ENCODE results near the gene MYL7. TPM values are rescaled to one million over a fixed set of nuclear protein-coding genes. Genes with fewer than 3 reads are reported as not detected.
"Not testable (repeated sequence)": the region's sequence is repeated elsewhere in the genome, so short reads cannot be mapped to it uniquely, and the experiment has no call there.

The MYL7 gene
- total RNA-seq, 1 experiment from 2014 or later, result 1.4 TPM

DNA sequence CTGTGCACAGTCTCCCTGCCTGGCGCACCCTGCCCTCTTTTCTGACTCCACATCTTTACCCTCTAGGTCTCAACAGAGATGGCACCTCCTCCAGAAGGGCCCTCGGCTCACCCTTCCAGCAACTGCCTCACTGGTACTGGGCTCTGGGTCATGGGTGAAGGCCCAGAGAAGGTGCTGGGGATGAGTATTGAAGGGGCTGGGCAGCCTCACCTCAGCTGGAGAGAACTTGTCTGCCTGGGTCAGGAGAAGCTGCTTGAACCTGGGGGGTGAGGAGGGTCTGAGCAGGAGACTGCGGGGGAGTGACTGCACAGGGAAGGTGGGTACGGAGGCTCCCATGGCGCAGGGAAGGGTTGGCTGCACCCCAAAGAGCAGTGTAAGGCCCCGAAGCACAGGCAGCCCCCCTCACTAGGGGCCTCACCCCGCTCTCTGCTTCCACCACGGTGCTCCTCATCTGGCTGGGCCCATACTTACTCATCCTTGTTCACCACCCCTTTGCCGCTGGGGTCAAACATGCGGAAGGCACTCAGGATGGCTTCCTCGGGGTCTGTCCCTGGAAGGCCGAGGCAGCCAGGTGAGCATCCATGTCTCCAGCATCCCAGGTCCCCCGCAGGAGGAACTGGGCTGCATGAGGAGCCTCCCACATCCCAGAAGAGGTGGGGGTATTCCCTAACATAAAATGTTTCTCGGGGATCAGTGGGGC is 1.7 kb downstream of the MYL7 start:
- in situ Hi-C loops (cut with HindIII; ENCODE audit: low sequenced_read_pairs), result no loop called here

GRCh38 chr7:44138698-44139097 is 2.4 kb downstream of the MYL7 start:
- in situ Hi-C loops (cut with HindIII; ENCODE audit: low sequenced_read_pairs), result no loop called here
- DNase-seq (ENCODE audit: low spot score), result no peak

More for the DNA sequence above, 1.7 kb downstream of the MYL7 start:
- DNase-seq (ENCODE audit: low spot score), result no peak

DNA sequence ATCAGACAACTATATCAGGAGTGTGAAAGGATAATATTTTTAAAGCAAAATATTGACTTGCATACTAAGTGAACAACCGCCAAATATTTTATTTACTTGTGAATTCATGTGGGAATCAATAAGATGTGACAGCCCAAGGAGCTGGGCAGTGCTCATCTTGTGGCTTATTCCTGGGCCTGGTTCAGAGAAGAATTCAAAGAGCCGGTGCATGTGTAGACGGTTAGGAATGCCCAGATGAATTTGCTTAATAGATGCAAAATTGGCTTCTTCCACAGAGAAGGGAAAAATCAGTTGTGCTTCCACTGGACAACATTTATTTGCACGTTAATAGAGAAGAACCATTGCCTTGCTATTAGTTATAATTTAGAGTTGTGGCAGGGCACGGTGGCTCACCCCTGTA is 4.4 kb downstream of the MYL7 start:
- DNase-seq (ENCODE audit: low spot score), result no peak
- in situ Hi-C loops (cut with HindIII; ENCODE audit: low sequenced_read_pairs), result no loop called here

DNA sequence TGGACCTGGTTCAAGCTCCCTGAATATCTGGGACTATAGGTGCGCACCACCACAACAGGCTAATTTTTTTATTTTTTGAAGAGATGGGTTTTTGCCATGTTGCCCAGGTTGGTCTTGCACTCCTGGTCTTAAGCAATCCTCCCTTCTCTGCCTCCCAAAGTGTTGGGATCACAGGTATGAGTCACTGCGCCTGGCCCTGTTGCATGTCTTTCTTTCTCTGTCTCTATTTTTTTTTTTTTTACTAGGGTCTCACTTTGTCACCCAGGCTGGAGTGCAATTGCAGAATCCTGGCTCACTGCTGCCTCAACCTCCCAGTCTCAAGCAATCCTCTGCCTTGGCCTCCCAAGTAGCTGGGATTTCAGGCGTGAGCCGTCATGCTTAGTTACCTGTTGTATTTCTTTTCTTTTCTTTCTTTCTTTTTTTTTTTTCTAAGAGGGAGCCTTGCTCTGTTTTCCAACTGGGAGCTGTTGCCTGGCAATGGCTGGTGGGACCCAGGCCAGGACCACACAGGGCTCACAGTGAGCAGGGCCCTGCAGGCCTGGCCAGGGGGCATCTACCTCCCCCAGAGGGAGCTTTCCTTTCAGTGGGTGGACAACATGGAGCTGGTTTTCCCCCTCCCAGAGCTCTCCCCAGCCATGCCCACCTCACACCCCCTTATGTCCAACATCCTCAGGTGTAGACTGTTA is 6.0 kb downstream of the MYL7 start:
- DNase-seq (ENCODE audit: low spot score), result no peak
- in situ Hi-C loops (cut with HindIII; ENCODE audit: low sequenced_read_pairs), result no loop called here

GRCh38 chr7:44133295-44133694 is 7.8 kb downstream of the MYL7 start:
- DNase-seq (ENCODE audit: low spot score), result no peak
- in situ Hi-C loops (cut with HindIII; ENCODE audit: low sequenced_read_pairs), result no loop called here

DNA sequence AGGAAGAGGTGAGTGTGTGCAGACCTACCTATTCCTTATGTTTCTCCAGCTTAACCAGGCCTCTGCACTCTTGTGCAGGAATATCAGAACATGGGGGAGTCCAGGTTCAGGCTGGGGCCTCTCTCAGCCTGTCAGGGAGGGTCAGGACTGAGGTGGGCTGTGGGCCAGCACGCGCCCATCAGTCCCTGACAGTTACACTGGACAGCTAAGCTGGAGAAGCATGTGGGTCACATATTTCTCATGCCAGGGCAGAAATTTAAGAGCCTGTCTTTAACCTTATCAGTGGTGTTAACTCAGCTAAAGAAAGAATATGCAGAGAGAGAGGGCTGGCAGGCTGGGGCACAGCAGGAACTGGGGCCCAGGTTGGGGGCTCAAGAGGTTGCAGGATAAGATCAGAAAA is 9.1 kb downstream of the MYL7 start:
- in situ Hi-C loops (cut with HindIII; ENCODE audit: low sequenced_read_pairs), result no loop called here
- DNase-seq (ENCODE audit: low spot score), result no peak

DNA sequence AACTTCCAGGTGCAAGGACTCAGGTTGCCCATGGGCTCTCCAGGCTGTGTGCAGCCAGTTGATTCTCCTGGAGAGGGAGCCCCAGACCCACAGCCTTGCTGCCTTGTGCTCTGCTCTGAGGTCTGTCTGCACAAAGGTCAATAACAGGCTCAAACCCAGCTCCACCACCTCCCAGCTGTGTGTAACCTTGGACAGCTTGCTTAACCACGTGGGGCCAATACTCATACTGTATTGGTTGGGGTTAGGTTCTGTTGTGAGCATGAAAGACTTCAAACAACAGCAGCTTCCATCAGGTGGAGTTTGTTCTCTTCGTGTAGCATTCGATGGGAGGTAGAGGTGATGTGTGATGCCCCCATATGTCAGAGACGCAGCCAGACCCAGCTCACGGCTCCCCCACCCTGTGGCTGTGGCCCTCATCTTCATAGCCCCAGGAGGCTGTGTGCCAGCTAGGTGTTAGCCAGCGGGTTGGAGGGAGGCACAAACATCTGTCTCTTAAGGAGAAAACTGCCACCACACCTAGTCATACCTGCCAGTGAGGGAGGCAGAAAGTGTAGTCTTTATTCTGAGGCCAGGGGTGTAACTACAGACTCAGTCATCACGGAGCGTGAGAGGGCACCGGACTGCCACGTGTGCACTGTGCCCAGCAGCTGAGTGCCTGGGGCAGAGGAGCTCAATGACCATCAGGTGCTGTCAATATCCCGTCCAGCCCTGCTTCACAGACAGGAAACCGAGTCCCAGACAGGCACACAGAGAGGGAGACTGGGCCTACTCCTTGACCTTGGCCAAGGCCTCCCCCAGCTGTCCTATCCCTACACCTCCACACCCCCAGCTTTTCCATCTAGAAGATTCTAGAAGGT is 9.7 kb downstream of the MYL7 start:
- DNase-seq (ENCODE audit: low spot score), result no peak

DNA sequence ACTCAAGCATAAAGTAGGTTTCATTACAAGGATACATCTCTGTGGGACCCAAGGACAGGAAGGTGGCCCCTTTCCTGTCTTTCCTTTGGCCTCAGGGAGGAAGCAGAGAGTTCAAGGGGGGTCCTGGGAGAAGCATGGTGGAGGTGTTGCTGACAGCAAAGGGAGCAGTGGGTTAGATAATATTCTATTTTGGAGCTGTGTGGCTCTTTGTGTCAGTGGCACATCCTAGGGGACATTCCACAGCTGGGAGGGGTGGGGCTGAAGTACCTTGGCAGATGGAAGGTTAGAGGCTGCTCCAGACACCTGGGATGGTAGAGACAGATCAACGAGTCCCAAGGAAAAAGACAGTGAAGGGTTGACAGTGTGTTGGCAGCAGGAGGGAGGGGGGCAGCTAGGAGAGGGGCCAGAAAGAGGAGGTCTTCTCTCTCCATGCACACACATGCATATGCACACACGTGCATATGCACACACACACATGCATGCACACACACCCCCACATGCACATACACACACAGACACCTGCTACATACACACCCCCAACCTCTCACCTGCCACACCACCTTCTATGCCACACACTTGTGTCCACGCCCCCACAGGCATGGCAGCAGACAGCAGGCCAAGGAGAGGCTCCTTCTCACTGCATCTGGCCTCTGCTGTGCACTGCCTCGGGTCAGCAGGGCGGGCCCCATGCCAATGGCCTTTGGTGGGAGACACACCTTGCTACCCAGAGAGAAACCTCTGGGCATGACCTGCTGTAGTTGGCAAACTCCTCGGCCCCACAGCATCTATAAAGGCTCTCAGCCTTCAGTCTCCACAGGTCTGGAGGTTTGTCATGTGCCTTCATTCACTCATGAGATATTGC is 12.2 kb downstream of the MYL7 start:
- in situ Hi-C loops (cut with HindIII; ENCODE audit: low sequenced_read_pairs), result no loop called here
- DNase-seq (ENCODE audit: low spot score), result no peak

More for the DNA sequence above, 9.7 kb downstream of the MYL7 start:
- in situ Hi-C loops (cut with HindIII; ENCODE audit: low sequenced_read_pairs), result no loop called here

- DNase-seq (ENCODE audit: low spot score), result no peak
- in situ Hi-C loops (cut with HindIII; ENCODE audit: low sequenced_read_pairs), result no loop called here
Measured at GRCh38 chr7:44127161-44127560, 14.0 kb downstream of the MYL7 start.

DNA sequence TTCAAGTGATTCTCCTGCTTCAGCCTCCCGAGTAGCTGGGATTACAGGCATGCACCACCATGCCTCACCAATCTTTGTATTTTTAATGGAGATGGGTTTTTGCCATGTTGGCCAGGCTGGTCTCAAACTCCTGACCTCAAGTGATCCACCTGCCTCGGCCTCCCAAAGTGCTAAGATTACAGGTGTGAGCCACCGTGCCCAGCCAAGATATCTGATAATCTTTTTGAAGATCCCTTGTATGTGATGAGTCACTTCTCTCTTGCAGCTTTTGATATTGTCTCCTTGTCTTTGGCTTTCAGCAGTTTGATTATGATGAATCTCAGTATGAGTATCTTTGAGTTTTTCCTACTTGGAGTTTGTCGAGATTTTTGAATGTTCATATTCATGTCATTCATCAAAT is 14.6 kb downstream of the MYL7 start:
- in situ Hi-C loops (cut with HindIII; ENCODE audit: low sequenced_read_pairs); DNase-seq (ENCODE audit: low spot score): not testable (repeated sequence)

GRCh38 chr7:44124822-44125202 is 16.3 kb downstream of the MYL7 start:
- no peak for DNase-seq (ENCODE audit: low spot score)
- in situ Hi-C loops (cut with HindIII; ENCODE audit: low sequenced_read_pairs), result no loop called here

- in situ Hi-C loops (cut with HindIII; ENCODE audit: low sequenced_read_pairs), result no loop called here
- DNase-seq (ENCODE audit: low spot score), result peak; percentile 97
Measured at GRCh38 chr7:44123190-44124003, 17.7 kb downstream of the MYL7 start, which contains the start of gene POLD2. Gene POLD2 (minus strand): TSS chr7:44123548. CDS start chr7:44122053, 1,495 bp downstream.

GRCh38 chr7:44122529-44122928 is 18.6 kb downstream of the MYL7 start:
- no peak for DNase-seq (ENCODE audit: low spot score)
- in situ Hi-C loops (cut with HindIII; ENCODE audit: low sequenced_read_pairs), result no loop called here

DNA sequence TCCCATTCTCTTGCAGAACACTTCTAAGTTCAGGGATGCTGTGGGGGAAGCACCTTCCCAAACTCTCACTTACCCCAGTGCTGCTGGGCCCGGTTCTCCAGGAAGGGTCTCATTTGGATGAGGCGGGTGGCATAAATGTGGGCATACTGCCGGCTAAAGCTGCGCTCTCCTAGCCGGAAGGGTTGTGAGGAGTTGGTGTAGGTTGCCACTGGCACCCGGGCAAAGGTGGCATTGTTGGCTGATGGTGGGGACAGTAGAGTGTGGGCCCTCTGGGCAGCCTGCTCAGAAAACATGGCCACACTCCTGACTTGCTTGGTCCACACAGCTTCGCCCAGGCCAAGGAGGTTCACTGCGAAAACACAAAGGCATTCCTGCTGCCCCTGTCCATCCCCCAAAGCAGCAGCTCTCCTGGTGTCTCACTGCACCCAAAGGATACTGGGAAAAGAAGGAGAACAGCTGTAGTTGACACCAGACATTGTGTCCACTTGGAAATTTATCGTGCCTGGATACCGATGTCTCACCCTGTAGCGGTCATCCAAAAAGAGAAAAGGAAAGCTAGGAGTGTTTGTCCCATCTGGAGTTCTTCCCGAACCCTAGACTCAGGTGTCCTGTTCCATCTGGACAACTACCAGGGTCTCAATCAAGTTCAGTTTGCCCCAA is 19.2 kb downstream of the MYL7 start:
- DNase-seq (ENCODE audit: low spot score), result no peak
- in situ Hi-C loops (cut with HindIII; ENCODE audit: low sequenced_read_pairs), result no loop called here

GRCh38 chr7:44120395-44120794 is 20.7 kb downstream of the MYL7 start:
- in situ Hi-C loops (cut with HindIII; ENCODE audit: low sequenced_read_pairs), result no loop called here

DNA sequence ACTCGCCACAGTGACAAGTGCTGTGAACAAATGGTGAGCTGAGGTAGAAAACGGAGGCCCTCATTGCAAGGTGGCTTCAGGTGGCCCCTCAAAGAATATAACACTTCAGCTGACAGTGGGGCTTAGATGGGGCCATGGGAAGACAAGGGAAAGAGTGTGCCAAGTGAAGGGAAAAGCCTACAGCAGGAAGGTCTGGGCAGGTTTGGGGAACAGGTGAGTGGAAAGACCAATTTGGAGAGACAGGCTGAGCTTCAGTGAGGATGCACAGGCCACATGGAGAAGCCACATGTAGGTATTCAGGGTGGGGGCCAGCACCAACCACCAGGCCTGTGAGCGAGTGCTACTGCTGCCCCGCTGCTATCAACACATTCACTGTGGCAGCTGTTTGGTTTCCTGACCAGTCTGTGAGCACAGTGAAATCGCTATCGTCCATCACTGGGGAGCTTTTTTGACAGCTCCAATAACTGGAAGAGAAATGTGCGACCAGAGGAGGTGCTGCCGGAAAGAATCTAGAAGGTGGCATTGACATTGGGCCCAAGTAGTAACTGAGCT is 21.2 kb downstream of the MYL7 start:
- DNase-seq (ENCODE audit: low spot score), result no peak
- in situ Hi-C loops (cut with HindIII; ENCODE audit: low sequenced_read_pairs), result no loop called here

More at GRCh38 chr7:44120395-44120794, 20.7 kb downstream of the MYL7 start:
- no peak for DNase-seq (ENCODE audit: low spot score)

DNA sequence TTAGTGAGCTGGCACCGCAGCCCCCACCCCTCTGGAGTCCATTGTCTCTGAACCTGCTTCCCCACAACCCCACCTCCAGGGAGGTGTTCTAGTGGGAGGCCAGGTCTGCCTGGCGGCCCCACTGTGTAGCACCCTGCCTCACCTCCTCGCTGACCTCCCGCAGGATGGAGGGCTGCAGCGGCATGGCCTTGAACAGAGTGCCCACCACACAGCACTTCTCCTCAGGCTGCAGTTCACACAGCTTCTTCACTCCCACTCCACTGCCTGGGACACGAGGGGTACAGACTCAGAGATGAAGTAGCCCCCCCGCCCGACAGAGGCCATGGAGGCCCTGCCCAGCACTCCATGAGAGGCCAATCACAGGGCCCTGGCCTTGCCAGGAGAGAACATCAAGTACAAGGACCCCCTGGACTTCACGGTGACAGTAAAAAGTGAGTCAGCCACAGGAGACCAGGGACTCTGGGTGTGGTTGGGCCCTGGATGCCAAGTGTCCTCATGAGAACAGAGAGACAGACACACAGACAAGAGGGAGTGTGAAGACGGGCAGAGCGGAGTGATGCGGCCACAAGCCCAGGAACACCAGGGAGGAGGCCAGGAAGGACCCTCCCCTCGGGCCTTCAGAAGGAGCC is 23.2 kb downstream of the MYL7 start:
- in situ Hi-C loops (cut with HindIII; ENCODE audit: low sequenced_read_pairs), result no loop called here
- no peak for DNase-seq (ENCODE audit: low spot score)
